ENCODE measurements around the gene BICDL1.

- no peak for TF ChIP-seq CTCF (conservative IDR thresholded peaks at IDR 0.05)
- no peak for TF ChIP-seq EZH2 (IDR thresholded peaks at IDR 0.05; ENCODE audit: low read depth)
Observed at GRCh38 chr12:120138366-120138765, 149.3 kb downstream of the BICDL1 start.

Data from PC-9 (cell line).